Left ventricle myocardium inferior (tissue), 1 donor: Measurements from ENCODE around the gene HRAS. TPM values are rescaled to one million over a fixed set of nuclear protein-coding genes. Genes with fewer than 3 reads are reported as not detected.
"Not testable (repeated sequence)": the region's sequence is repeated elsewhere in the genome, so short reads cannot be mapped to it uniquely, and the experiment has no call there.

Source experiments
- DNase-seq: peaks from one replicate; pipeline ENCODE4 v3.0.0-alpha.2; 2020
- H3K27ac ChIP-seq: fragments of 200-600 bp; replicated peaks from 2 replicates; pipeline ENCODE4 v1.8.0; 2021
- H3K27me3 ChIP-seq: fragments of 200-600 bp; 2 replicates; pipeline ENCODE4 v1.8.0; 2021; ENCODE audit warnings: low read depth
- H3K36me3 ChIP-seq: fragments of 200-600 bp; 2 replicates; pipeline ENCODE4 v1.8.0; 2021
- H3K4me1 ChIP-seq: fragments of 200-600 bp; 2 replicates; pipeline ENCODE4 v1.8.0; 2021
- H3K4me3 ChIP-seq: fragments of 200-600 bp; 2 replicates; pipeline ENCODE4 v1.8.0; 2021; ENCODE audit warnings: mild to moderate bottlenecking, moderate library complexity
- H3K9me3 ChIP-seq: fragments of 200-600 bp; replicated peaks from 2 replicates; pipeline ENCODE4 v1.8.0; 2021
- CTCF ChIP-seq: fragments of 200-600 bp; IDR thresholded peaks from 2 replicates; pipeline ENCODE4 v1.8.0; 2021; ENCODE audit warnings: antibody characterized with exemption, mild to moderate bottlenecking, borderline replicate concordance
- intact Hi-C: fragments of 100-400 bp; cut with micrococcal nuclease; formaldehyde crosslinking; loops from one replicate; pipeline ENCODE4 v1.11.0; 2022
- total RNA-seq: library from RNA; stranded (reverse); fragmentation: NEBNext Ultra II Directional; extraction: Animal tissue kit (Norgen Biotek cat#: 25700); gene quantifications from one replicate; pipeline ENCODE4 v1.2.1, GENCODE V29; 2021
- donor health status: DM: no; HTN: yes; CAD: no; lungs with severe emphysema.

HRAS gene
- total RNA-seq, 1 donor from 2014 or later = 55.9 TPM

GRCh38 chr11:520428-521176 is 14.8 kb downstream of the HRAS start:
- DNase-seq = no peak
- peaks cover 11% of the 10 kb centered on the region for H3K4me1 ChIP-seq
- no peaks in the 10 kb centered on the region for H3K36me3 ChIP-seq
- H3K4me3 ChIP-seq = no peak overlapping the region
- TF ChIP-seq CTCF = peak; percentile 27
- intact Hi-C loops = no loop called here
- H3K27ac ChIP-seq = no peak overlapping the region
- no peaks in the 10 kb centered on the region for H3K27me3 ChIP-seq
- peaks cover 9% of the 10 kb centered on the region for H3K9me3 ChIP-seq

- peak; percentile 89 for DNase-seq
- Histone ChIP-seq H3K9me3 (peaks cover 9% of the 10 kb centered on the region), H3K4me1 (peaks cover 11% of the 10 kb centered on the region), H3K4me3 (peak overlapping the region; percentile 57), H3K27ac (peak overlapping the region; percentile 84), H3K36me3 (peaks cover 8% of the 10 kb centered on the region), H3K27me3 (no peaks in the 10 kb centered on the region)
- TF ChIP-seq CTCF = peak; percentile 100
- intact Hi-C loops = no loop called here
These were observed 16.7 kb downstream of the HRAS start for GRCh38 chr11:518463-519202.

- peaks cover 11% of the 10 kb centered on the region for H3K4me1 ChIP-seq
- peaks cover 14% of the 10 kb centered on the region for H3K36me3 ChIP-seq
- H3K4me3 ChIP-seq, H3K27ac ChIP-seq, H3K9me3 ChIP-seq, DNase-seq, intact Hi-C loops, H3K27me3 ChIP-seq: not testable (repeated sequence)
These were observed 18.3 kb downstream of the HRAS start for GRCh38 chr11:516918-517685.

GRCh38 chr11:516400-516799 is 19.0 kb downstream of the HRAS start:
- TF ChIP-seq CTCF = no peak
- H3K36me3 ChIP-seq = peaks cover 17% of the 10 kb centered on the region
- peaks cover 9% of the 10 kb centered on the region for H3K9me3 ChIP-seq
- peaks cover 11% of the 10 kb centered on the region for H3K4me1 ChIP-seq
- intact Hi-C loops = no loop called here
- H3K27me3 ChIP-seq = no peaks in the 10 kb centered on the region
- no peak overlapping the region for H3K27ac ChIP-seq
- H3K4me3 ChIP-seq = no peak overlapping the region
- DNase-seq = no peak

- no peak for TF ChIP-seq CTCF
- Histone ChIP-seq H3K27ac (no peak overlapping the region), H3K27me3 (no peaks in the 10 kb centered on the region), H3K4me3 (no peak overlapping the region), H3K9me3 (peaks cover 9% of the 10 kb centered on the region), H3K4me1 (peaks cover 11% of the 10 kb centered on the region), H3K36me3 (peaks cover 29% of the 10 kb centered on the region)
- DNase-seq = no peak
- intact Hi-C loops = no loop called here
These were observed 20.2 kb downstream of the HRAS start for GRCh38 chr11:515131-515530.
